Activated CD4-positive, alpha-beta T cell treated with anti-CD3 and anti-CD28 coated beads, Interleukin-2, amount 50 U/mL, for 48 hours (primary cell): ENCODE results near the gene VDAC1.

ENCODE experiments used
- DNase-seq, 2 experiments: peaks; one replicate each; pipeline ENCODE4 v3.0.0-alpha.2; 2020

The VDAC1 gene

DNA sequence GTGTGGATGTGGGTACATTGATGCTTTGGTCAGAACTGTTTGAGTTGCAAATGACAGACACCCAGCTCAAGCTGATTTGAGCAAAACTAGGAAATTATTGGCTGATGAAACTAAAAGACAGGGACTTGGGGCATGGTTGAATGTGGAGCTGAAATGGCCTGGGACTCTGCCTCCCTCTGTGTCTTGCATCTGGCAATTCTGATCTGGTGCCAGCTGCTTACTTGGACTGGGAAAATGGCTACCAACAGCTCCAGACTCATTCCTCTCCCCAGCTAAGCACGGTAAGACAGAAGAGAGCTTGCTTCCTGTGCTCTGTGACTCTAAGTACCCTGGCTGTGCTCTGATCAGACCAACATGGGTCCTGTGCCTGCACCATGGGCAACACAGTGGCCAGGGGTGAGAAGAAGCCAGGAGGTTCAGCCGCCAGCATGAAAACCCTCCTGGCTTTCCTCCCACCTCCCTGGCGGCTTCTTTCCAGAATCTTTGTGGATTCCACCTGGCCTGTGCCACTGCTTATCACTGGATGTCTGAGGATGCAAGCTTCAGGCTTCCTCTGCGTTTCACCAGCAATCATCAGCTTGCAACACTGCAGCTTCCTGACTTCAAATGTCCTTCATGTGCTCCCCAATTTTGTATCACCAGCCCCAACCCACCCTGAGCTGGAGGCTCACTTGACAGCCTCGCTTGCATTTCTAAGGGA is 80.4 kb downstream of the VDAC1 start:
- DNase-seq = no peak

- no peak for DNase-seq
These were observed 82.8 kb downstream of the VDAC1 start for GRCh38 chr5:133921979-133922378.
